DMS 273 treated with DMSO at 0.1 percent for 48 hours (cell line): Measurements from ENCODE around the gene ATXN7L1.
"Not testable (repeated sequence)": the region's sequence is repeated elsewhere in the genome, so short reads cannot be mapped to it uniquely, and the experiment has no call there.

Source experiments
- DNase-seq: peaks from one replicate; lab custom pipeline; 2025; lab: John Stamatoyannopoulos, UW

Gene ATXN7L1

DNA sequence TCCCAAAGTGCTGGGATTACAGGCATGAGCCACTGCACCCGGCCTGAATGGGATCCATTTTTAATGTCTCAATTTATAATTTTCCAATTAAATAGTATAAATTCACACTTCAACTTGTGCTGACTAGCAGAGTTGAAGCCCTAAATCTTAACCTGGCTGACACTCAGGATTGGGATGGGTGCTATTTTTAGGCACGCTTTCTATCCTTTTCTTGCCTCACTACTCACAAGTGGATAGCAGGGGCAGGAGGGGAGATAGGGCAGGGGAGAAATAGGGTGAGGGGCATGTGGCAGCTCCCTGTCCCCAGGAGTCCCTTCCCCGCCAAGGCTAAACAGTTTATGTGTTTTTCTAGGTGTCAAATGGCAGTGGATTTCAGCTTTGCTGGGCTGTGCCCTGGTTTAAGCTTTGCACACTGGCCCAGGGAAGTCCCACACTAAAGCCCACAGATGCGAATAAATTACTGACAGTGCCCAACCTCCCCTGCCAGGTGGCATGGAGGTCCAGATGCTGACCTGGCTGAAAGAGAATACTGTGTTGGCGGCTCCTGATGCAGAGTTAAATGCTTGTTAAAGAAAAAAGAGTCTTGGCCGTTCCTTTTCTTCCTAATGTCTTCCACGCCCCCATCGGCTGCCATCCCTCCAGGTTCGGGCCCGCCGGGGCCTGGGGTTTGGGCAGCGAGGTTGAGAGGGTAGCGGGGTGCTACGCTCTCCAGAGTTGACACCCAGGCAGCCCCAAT lies 259.0 kb downstream of the ATXN7L1 start:
- DNase-seq, result peak; percentile 48

DNA sequence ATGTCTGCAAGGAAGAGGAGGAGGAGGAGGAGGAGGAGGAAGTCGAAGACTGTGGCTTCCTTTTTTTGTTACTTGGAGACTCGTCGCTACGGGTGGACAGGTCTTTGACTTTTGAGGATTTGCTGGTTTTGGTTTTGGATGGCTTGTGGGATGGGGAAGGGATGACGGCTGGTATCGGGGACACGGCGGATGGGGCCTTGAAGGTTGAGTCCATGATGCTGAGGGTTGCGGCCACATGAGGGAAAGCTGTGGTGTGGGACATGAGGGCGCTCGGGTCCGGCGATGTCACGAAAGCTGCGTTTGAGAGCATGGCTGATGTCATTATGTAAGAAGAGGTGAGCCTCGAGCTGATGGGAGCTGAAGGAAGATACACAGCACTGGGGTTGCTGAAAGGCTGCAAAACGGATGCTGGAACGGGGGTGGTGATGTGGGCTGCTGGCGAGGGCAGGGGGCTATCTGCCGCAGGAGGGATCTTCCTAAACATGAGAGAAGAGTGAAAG lies 262.0 kb downstream of the ATXN7L1 start:
- DNase-seq, result no peak

DNA sequence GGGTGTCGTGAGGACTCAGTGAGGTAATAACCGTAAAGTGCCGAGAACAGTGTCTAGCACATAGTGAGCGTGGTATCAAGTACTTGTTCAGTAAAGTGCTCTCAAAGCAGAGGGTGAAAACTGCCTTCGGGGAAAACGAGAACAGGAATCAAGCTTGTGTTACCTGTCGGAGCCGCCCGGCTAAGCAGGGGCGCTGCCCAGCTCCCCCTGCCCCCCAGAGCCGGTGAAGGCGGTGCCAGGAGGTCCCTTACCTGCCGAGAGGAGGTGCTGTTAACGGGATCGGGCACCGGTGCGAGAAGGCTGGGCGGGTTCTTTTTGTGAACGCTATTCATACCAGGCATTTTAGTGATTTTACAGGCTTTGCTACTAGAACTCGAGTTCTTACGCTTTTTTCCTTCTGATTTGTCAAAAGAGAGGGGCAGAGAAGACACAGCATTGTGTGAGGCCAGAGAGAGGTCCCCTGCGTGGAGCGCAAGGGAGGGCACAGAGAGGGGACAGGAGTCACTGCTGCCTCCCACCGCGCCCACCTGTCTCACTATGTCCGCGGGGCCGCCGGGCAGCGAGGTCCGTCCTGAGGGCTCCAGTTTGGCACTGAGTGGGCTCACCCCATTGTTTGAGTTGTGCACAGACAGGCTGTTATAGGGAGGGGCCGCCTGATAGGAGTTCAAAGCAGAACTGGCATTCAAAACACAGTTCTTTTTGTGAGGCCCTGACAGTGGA lies 262.6 kb downstream of the ATXN7L1 start:
- no peak for DNase-seq

DNA sequence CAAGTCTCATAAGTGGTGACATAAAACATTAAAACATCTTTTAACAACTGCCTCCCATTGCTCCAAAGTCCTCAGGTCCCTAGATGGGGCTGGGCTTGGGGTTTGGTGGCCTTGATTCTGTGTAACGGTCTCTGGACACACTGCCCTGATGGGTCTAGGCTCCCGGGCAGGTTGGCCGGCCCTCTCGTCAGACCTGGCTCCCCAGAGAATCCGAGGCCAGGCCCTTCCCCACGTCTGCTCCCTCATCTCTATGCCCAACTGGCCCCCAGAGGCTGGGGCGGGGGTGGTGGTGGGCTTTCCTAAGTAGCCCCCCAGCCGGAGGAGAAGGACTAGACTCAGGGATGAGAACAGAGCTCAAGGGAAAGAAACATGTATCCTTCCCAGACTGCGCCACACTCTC lies 263.6 kb downstream of the ATXN7L1 start:
- DNase-seq, result no peak

GRCh38 chr7:105611856-105612775 lies 264.3 kb downstream of the ATXN7L1 start:
- no peak for DNase-seq

GRCh38 chr7:105610165-105610930 lies 266.1 kb downstream of the ATXN7L1 start:
- DNase-seq, result no peak

DNA sequence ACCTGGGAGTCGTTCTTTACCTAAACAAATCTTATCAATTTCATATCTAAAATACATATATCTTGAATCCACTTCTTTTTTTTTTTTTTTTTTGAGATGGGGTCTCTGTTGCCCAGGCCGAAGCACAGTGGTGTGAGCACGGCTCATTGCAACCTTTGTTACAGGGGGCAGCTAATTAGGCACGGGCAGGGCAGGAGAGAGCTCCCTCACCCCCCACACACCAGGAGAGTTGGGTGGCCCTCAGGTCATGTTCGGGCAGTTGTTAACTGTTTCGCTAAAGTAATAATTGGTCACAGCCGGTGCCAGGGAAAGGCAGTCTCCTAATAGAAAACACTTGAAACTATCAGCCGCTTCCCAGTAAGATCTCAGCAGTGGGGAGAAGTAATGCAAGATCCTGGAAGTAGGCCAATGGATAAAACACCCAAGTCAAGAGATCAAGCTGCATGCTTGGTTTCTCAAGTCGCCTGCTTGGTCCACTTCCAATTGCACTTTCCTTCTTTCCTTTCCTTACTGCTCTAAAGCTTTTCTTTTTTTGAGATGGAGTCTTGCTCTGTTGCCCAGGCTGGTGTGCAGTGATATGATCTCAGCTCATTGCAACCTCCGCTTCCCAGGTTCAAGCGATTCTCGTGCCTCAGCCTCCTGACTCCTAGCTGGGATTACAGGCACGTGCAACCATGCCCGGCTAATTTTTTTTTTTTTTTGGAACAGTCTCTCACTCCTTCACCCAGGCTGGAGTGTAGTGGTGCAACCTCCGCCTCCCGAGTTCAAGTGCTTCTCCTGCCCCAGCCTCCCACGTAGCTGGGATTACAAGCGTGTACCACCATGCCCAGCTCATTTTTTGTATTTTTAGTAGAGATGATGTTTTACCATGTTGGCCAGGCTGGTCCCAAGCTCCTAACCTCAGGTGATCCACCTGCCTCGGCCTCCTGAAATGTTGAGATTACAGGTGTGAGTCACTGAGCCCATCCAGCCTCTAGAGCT lies 273.8 kb downstream of the ATXN7L1 start:
- no peak for DNase-seq

GRCh38 chr7:105600720-105601550 lies 275.5 kb downstream of the ATXN7L1 start:
- DNase-seq, result no peak

DNA sequence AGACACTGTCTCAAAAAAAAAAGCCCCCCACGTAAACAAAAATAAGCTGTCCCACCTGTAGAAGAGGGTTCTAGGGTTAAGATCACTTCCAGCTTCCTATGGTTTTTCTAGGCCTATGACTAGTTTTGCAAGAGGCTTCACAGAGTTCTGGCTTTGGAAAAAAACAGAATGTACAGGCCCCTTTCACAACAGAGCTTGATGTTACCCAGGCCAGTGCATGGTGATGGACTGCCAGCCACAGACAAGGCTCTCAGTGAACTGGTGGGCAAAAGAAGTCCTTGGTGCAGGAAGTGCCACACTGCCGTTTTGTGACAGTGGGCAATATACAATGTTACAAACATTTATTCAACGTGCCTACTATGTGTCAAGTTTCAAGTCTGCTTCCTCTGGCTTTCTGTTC lies 276.8 kb downstream of the ATXN7L1 start:
- no peak for DNase-seq

- not testable (repeated sequence) for DNase-seq
Observed at GRCh38 chr7:105599080-105599479, 277.3 kb downstream of the ATXN7L1 start.

GRCh38 chr7:105596866-105597265 lies 279.5 kb downstream of the ATXN7L1 start:
- DNase-seq, result no peak

DNA sequence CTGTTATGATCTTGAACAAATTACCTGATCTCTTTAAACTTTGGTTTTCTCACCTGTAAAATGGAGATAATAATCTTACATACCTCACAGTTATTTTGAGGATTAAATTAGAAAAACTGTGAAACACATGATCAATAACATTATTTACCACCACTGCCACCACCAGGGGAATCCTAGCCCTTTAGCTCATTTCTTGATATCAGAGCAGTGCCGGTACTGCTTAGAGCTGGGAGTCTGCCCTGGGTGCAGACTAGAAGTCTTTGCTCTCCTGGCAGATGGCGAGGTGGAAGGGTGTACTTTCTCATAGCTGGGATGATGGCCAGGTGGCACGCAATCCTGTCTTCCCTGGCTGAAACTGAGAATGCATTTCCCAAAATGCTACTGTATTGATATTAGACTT lies 282.4 kb downstream of the ATXN7L1 start:
- peak; percentile 95 for DNase-seq

DNA sequence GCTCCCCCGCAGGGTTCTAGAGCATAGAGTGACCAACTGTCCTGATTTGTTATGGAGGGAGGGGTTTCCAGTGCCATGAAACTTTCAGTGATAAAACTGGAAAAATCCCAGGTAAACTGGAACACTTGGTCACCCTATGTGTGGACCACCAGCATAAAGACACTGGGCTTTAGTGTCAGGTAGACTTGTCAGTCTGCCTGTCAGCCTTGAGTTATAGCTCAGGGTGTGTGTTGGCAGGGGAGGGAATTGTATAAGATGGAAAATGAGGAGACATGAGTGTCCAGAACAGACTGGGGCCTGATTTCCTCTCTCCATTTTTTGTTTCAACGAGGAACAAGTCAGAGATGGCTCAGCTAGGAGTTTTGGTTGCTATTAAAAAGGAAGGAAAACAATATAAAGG lies 284.9 kb downstream of the ATXN7L1 start:
- no peak for DNase-seq

- DNase-seq, result no peak
Observed at GRCh38 chr7:105590793-105591192, 285.6 kb downstream of the ATXN7L1 start.

- peak; percentile 83 for DNase-seq
Observed at GRCh38 chr7:105589356-105590077, 286.9 kb downstream of the ATXN7L1 start.

DNA sequence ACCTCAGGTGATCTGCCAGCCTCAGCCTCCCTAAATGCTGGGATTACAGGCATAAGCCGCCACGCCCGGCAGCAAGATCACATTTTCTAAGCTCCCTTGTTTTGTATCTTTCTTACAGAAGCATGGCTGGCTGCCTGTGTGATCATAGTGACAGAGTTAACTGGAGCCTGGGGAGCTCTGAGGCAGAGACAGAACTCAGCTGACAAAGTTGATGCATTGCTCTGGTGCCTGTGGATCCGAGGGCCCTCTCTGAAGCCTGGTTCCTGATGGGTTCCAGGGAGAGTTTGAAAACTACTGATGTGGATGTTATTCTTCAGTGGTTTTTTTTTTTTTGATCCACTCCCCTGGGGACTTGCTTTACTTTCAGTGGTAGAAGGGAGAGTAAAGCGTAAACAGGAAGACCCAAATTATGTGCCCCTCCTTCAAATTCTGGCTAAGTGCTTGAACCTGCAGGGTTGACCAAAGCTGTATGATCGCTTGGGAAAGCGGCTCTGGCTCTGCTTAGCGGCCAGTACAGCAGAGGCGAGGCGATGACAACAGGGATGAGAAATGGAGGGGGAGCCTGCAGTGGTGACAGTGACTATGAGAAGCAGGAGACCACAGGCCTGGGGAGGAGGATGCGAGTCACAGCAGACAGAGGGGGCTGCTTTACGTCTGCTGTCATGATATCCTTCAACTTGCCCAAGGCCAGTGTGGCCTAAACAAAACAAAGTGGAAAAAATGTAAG lies 288.3 kb downstream of the ATXN7L1 start:
- no peak for DNase-seq

- DNase-seq, result no peak
Observed at GRCh38 chr7:105585850-105586500, 290.4 kb downstream of the ATXN7L1 start.

- DNase-seq, result no peak
Observed at GRCh38 chr7:105584165-105584564, 292.2 kb downstream of the ATXN7L1 start.
